HepG2 (cell line): ENCODE results near the gene CDC6. TPM values are rescaled to one million over a fixed set of nuclear protein-coding genes. Genes with fewer than 3 reads are reported as not detected.

Experiments
- ATF5 ChIP-seq: sonication (generic); formaldehyde crosslinking; IDR thresholded peaks from 2 replicates; pipeline ENCODE4 v1.4.0; 2020; ENCODE audit warnings: mild to moderate bottlenecking, low read depth, missing genetic modification reagents
- CENPX ChIP-seq: sonication (generic); formaldehyde crosslinking; IDR thresholded peaks from 2 replicates; pipeline ENCODE4 v1.9.0; 2021; ENCODE audit warnings: mild to moderate bottlenecking, missing genetic modification reagents, moderate library complexity
- ELF4 ChIP-seq: sonication (generic); formaldehyde crosslinking; IDR thresholded peaks from 2 replicates; pipeline ENCODE4 v1.5.0; 2020; ENCODE audit warnings: missing genetic modification reagents, mild to moderate bottlenecking, moderate library complexity, borderline replicate concordance
- EZH2 ChIP-seq: conservative IDR thresholded peaks from 2 replicates; pipeline ENCODE4 v1.6.1; 2012; ENCODE audit warnings: mild to moderate bottlenecking, low read depth, low read length, moderate library complexity
- GLMP ChIP-seq: sonication (generic); formaldehyde crosslinking; IDR thresholded peaks from 2 replicates; pipeline ENCODE4 v1.9.0; 2021; ENCODE audit warnings: missing genetic modification reagents, mild to moderate bottlenecking, borderline replicate concordance
- GTF2F1 ChIP-seq: fragments of 150-350 bp; IDR thresholded peaks from 2 replicates; pipeline ENCODE4 v1.6.1; 2014; ENCODE audit warnings: low read length
- IRX3 ChIP-seq: sonication (generic); formaldehyde crosslinking; IDR thresholded peaks from 2 replicates; pipeline ENCODE4 v1.8.1; 2023; ENCODE audit warnings: mild to moderate bottlenecking, low read depth, missing genetic modification reagents, borderline replicate concordance
- MED8 ChIP-seq: sonication (generic); formaldehyde crosslinking; IDR thresholded peaks from 2 replicates; pipeline ENCODE4 v1.8.1; 2023; ENCODE audit warnings: mild to moderate bottlenecking, missing genetic modification reagents; ENCODE audit not compliant: insufficient replicate concordance
- MTA1 ChIP-seq: sonication (generic); formaldehyde crosslinking; IDR thresholded peaks from 2 replicates; pipeline ENCODE4 v1.4.0; 2020; ENCODE audit warnings: missing genetic modification reagents, mild to moderate bottlenecking, borderline replicate concordance
- NR2C2 ChIP-seq: sonication (generic); formaldehyde crosslinking; IDR thresholded peaks from 2 replicates; pipeline ENCODE4 v1.4.0; 2020; ENCODE audit warnings: missing genetic modification reagents, mild to moderate bottlenecking, moderate library complexity, borderline replicate concordance
- NR2F6 ChIP-seq, 2 experiments: IDR thresholded peaks; 2 replicates each; pipeline ENCODE4 v1.6.1; 2016; ENCODE audit warnings: antibody characterized with exemption in 1 of 2, mild to moderate bottlenecking in 1 of 2
- PCBP2 ChIP-seq: fragments of 200-400 bp; formaldehyde crosslinking; optimal IDR thresholded peaks from 2 replicates; pipeline ENCODE3; 2018; ENCODE audit warnings: low read length, low read depth; ENCODE audit not compliant: poor library complexity, severe bottlenecking
- SALL1 ChIP-seq: sonication (generic); formaldehyde crosslinking; IDR thresholded peaks from 2 replicates; pipeline ENCODE4 v1.8.0; 2022; ENCODE audit warnings: mild to moderate bottlenecking, missing genetic modification reagents
- SUZ12 ChIP-seq: fragments of 150-350 bp; IDR thresholded peaks from 2 replicates; pipeline ENCODE4 v1.6.1; 2014; ENCODE audit warnings: low read depth, low read length
- TBX3 ChIP-seq: fragments of 450-650 bp; IDR thresholded peaks from 2 replicates; pipeline ENCODE4 v1.6.1; 2017; ENCODE audit warnings: antibody characterized with exemption, mild to moderate bottlenecking, inconsistent platforms, borderline replicate concordance
- TEF ChIP-seq: sonication (generic); formaldehyde crosslinking; IDR thresholded peaks from 2 replicates; pipeline ENCODE4 v1.5.0; 2020; ENCODE audit warnings: missing genetic modification reagents
- TP53 ChIP-seq: sonication (generic); formaldehyde crosslinking; conservative IDR thresholded peaks from 2 replicates; pipeline ENCODE4 v1.4.0; 2020; ENCODE audit warnings: missing genetic modification reagents
- ZBTB1 ChIP-seq: sonication (generic); formaldehyde crosslinking; IDR thresholded peaks from 2 replicates; pipeline ENCODE4 v1.4.0; 2020; ENCODE audit warnings: missing genetic modification reagents, borderline replicate concordance
- ZBTB42 ChIP-seq: sonication (generic); formaldehyde crosslinking; IDR thresholded peaks from 2 replicates; pipeline ENCODE4 v1.5.0; 2020; ENCODE audit warnings: mild to moderate bottlenecking, missing genetic modification reagents
- ZBTB7B ChIP-seq: sonication (generic); formaldehyde crosslinking; IDR thresholded peaks from 2 replicates; pipeline ENCODE4 v1.4.0; 2020; ENCODE audit warnings: missing genetic modification reagents
- ZFP36L2 ChIP-seq: sonication (generic); formaldehyde crosslinking; IDR thresholded peaks from 2 replicates; pipeline ENCODE4 v1.4.0; 2020; ENCODE audit warnings: missing genetic modification reagents
- ZKSCAN1 ChIP-seq: fragments of 150-350 bp; IDR thresholded peaks from 2 replicates; pipeline ENCODE4 v1.6.1; 2014; ENCODE audit warnings: low read length
- ZNF136 ChIP-seq: sonication (generic); formaldehyde crosslinking; IDR thresholded peaks from 2 replicates; pipeline ENCODE4 v1.8.1; 2022; ENCODE audit warnings: low read depth, mild to moderate bottlenecking, moderate library complexity, missing genetic modification reagents
- ZNF24 ChIP-seq: fragments of 450-650 bp; IDR thresholded peaks from 2 replicates; pipeline ENCODE4 v1.6.1; 2017; ENCODE audit warnings: antibody characterized with exemption, mild to moderate bottlenecking
- ZNF329 ChIP-seq: sonication (generic); formaldehyde crosslinking; IDR thresholded peaks from 2 replicates; pipeline ENCODE4 v1.9.0; 2021; ENCODE audit warnings: low read depth, mild to moderate bottlenecking, missing genetic modification reagents
- ZNF670 ChIP-seq: sonication (generic); formaldehyde crosslinking; IDR thresholded peaks from 2 replicates; pipeline ENCODE4 v1.8.0; 2022; ENCODE audit warnings: mild to moderate bottlenecking, missing genetic modification reagents, borderline replicate concordance
- ZNF746 ChIP-seq: sonication (generic); formaldehyde crosslinking; IDR thresholded peaks from 2 replicates; pipeline ENCODE4 v1.8.0; 2022; ENCODE audit warnings: mild to moderate bottlenecking, missing genetic modification reagents
- polyA plus RNA-seq, 8 experiments: library from polyadenylated mRNA; depleted of rRNA in 3 of 8; stranded (reverse) in 7 of 8; unstranded in 1 of 8; fragments of >200 nt; fragmentation: Illumina TruSeq in 4 of 8; extraction: Trizol in 4 of 8; gene quantifications; 2 replicates each; pipeline versions ENCODE4 v1.2.1 to v1.2.3, GENCODE V29; 2011 to 2016; ENCODE audit warnings: low read depth in 4 of 8, missing spikeins in 1 of 8, mixed read lengths in 1 of 8; ENCODE audit not compliant: insufficient read depth in 1 of 8
- total RNA-seq, 5 experiments: library from RNA; depleted of rRNA; stranded (reverse); fragments of >200 nt; fragmentation: Illumina TruSeq; extraction: Trizol; gene quantifications; 2 replicates each; pipeline ENCODE4 v1.2.3, GENCODE V29; 2016; ENCODE audit warnings: low read depth in 1 of 5
- TF ChIP-seq, protein P1 (sequence below): sonication (generic); formaldehyde crosslinking; IDR thresholded peaks from 2 replicates; pipeline ENCODE4 v1.5.1; 2020; ENCODE audit warnings: missing genetic modification reagents, mild to moderate bottlenecking, borderline replicate concordance

The CDC6 gene
- total and polyA plus RNA-seq, 2 of the 13 experiments (the other 11 are each of a cell fraction or from before 2014, with no cell fraction given) = 17.4 to 114 TPM

- TF ChIP-seq GTF2F1 (no peak), MED8 (CRISPR knock-in tag) (peak; percentile 31), ZNF670 (CRISPR knock-in tag) (0 out of 2 replicates have a peak, but pooled peaks have one; percentile 45), TEF (CRISPR knock-in tag) (no peak), MTA1 (CRISPR knock-in tag) (peak; percentile 92), GLMP (CRISPR knock-in tag) (no peak), EZH2 (no peak), ELF4 (CRISPR knock-in tag) (no peak; the same call in 1 of the 2 replicates), ZBTB1 (no peak), ZBTB7B (CRISPR knock-in tag) (peak; percentile 71), ZKSCAN1 (no peak), NR2C2 (CRISPR knock-in tag) (peak; percentile 74), PCBP2 (no peak), IRX3 (CRISPR knock-in tag) (no peak), TP53 (no peak), TBX3 (0 out of 2 replicates have a peak, but pooled peaks have one; percentile 37), SALL1 (peak; percentile 82), ATF5 (CRISPR knock-in tag) (peak; percentile 47; the same call in 1 of the 2 replicates), ZBTB42 (CRISPR knock-in tag) (no peak), NR2F6 (IDR thresholded peaks at IDR 0.05) (peak; percentile 38; the same call in 1 of the 2 replicates), NR2F6 (CRISPR knock-in tag; IDR thresholded peaks at IDR 0.05) (peak; percentile 35; the same call in 1 of the 2 replicates), ZNF746 (CRISPR knock-in tag) (peak; percentile 88), SUZ12 (no peak), ZNF329 (CRISPR knock-in tag) (0 out of 2 replicates have a peak, but pooled peaks have one; percentile 20), CENPX (CRISPR knock-in tag) (no peak), ZFP36L2 (no peak), ZNF24 (no peak), ZNF136 (no peak)
- TF ChIP-seq, protein P1, sequence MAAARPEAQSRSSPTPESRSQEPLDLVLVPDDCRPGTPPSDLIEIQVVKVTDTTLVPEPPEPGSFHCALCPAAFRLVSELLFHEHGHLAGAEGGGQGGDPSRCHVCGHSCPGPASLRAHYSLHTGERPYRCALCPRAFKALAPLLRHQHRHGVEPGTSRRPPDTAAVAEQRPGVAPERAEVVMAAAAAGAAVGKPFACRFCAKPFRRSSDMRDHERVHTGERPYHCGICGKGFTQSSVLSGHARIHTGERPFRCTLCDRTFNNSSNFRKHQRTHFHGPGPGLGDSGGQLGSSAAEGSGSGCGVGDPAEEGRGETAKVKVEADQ (CRISPR knock-in tag) = 0 out of 2 replicates have a peak, but pooled peaks have one; percentile 38
Measured at GRCh38 chr17:40345161-40345993, 57.7 kb downstream of the CDC6 start (continued).
